ENCODE results near the gene CHORDC1.
"Not testable (repeated sequence)": the region's sequence is repeated elsewhere in the genome, so short reads cannot be mapped to it uniquely, and the experiment has no call there.

CHORDC1 gene

GRCh38 chr11:90216611-90217010, 6.2 kb downstream of the CHORDC1 start:
- DNase-seq (ENCODE audit: low spot score): no peak

GRCh38 chr11:90213322-90213721, 9.5 kb downstream of the CHORDC1 start:
- no peak for DNase-seq (ENCODE audit: low spot score)

DNA sequence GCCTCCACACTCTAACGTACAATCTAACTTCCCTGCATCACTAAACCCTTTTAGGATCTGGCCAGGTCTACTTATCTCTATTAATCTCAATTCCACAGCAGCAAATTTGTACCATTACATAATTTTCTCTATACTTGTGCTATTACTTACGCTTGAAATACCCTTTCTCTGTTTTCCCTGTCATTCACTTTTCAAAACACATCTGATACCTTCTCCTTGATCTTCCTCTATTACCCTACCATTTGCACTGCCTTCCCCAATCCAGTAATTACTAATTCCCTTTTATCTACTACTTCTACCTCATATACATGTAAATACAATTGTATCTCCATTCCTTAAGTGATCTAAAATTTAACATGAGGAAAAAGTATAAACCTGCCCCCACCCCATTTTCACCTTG, 14.0 kb downstream of the CHORDC1 start:
- DNase-seq (ENCODE audit: low spot score): no peak

GRCh38 chr11:90207992-90208391, 14.9 kb downstream of the CHORDC1 start:
- not testable (repeated sequence) for DNase-seq (ENCODE audit: low spot score)

DNA sequence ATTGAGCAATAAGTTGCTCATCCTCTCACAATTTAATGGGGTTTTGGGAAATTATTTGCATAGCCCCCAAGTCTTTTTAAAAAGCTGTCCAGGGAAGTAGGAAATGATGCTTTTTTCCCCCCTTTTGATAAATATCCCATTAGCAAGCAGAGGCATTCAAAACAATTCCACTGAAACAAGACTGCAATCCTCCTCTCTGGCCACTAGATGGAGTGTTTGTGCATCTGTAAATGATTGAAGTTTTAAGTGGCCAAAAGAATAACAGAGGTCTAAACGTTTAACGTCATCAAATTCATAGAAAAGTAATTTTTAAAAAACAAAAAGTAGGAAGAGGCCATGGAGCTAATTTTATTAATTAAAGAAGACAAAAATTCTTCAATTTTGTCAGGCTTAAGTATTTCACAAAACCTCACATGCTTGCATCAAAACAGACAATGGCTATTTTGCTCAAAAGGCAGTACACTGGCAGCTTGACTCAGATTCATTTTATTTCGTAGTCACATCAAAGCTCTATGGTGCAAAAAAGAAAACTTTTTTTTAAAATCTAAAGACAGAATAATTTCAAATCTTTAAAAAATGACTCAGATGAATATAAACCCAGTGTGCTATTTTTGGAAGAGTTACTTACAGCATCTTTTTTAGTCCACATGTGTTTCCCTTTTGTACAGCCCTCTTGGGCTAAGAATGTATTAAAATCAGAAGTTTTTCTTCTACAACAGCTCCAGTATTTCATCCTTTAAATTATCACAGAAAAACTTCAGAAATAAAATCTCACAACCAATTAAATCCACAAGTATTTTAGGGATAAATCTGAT, 17.8 kb downstream of the CHORDC1 start:
- DNase-seq (ENCODE audit: low spot score): peak; percentile 50

- no peak for DNase-seq (ENCODE audit: low spot score)
Measured at GRCh38 chr11:90204407-90204806, 18.4 kb downstream of the CHORDC1 start.

- DNase-seq (ENCODE audit: low spot score): no peak
Measured at GRCh38 chr11:90202342-90202741, 20.5 kb downstream of the CHORDC1 start.

DNA sequence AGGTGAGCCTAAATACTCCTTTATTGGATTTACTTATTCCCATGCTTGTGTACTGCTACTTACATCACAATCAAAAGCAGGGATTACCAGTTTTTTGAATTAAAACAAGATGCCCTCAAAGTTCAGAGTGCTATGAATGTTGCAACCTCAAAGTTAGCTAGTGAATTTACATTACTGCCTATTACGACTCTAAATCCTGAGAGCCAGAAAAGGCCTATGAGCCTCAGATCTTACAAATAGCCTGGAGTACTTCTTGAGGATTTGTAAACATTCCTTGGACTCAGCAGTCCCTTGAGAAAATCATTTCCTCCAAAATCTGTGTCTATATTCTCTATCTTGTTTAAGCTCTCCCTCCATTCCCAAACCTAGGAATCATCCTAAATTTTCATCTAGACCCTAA, 25.5 kb downstream of the CHORDC1 start:
- no peak for DNase-seq (ENCODE audit: low spot score)

DNA sequence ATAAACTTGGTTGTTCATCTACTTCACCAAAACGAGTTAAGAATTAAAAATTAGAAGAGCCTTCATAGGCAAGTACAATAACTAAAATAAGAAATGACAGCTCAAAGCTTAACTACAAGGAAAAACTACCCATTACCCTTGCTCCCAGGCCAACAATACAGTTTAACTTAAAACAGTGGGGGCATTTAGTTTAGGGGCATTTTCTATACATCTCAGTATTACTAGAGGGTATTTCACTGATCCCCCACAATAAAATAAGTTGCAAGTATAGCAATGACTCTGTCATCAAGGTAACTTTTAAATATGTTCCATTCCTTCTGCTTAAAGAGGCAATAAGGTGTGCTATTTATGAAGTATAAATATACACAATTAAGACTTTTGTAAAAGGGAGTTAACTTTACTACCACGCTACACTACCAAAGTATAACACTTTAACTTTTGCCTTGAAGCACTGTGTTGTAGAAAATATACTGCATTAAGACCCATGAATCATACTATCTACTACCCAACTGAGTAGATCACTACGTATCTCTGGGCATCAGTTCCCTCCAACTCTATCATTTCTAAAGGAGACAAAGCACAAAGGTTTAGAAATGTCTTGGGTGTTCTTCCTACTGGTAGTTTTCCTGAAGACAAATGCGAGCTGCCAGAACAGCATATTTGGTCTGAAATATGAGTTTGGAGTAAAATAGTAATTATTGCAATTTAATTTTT, 29.8 kb downstream of the CHORDC1 start:
- no peak for DNase-seq (ENCODE audit: low spot score)

GRCh38 chr11:90189011-90189410, 33.8 kb downstream of the CHORDC1 start:
- DNase-seq (ENCODE audit: low spot score): no peak

DNA sequence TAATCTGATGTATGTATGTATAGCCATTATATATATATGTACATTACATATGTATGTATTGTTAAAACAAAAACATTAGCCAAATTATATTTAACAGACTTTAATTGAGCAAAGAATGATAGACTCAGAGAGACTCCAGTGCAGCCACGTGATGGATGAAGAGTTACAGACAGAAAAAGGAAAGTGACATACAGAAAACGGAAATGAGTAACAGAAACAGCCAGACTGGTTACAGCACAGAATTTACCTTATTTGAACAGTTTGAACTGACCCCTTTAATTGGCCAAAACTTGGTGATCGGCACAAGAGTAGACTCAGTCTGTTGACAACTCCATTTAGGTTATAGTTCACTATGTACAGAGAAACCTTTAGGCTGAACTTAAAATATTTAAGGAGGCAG, 35.0 kb downstream of the CHORDC1 start:
- no peak for DNase-seq (ENCODE audit: low spot score)

DNA sequence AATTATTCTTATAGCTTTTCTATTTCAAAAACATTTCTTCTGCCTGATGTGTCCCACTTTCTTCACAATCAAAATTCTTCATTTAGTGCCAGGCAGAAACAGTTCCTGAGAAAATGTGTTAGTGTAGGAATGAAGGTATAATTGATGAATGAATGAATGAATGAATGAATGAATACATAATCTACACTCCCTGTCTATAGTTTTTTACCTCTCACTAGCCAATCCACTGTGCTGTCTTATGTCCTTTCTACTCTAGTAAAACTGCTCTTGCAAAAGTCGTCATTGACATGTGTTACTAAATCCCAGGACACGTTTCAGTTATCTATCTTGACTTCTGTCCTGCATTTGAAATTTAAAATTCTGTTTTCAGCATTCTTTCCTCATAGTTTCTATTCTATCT, 42.9 kb downstream of the CHORDC1 start:
- DNase-seq (ENCODE audit: low spot score): no peak

DNA sequence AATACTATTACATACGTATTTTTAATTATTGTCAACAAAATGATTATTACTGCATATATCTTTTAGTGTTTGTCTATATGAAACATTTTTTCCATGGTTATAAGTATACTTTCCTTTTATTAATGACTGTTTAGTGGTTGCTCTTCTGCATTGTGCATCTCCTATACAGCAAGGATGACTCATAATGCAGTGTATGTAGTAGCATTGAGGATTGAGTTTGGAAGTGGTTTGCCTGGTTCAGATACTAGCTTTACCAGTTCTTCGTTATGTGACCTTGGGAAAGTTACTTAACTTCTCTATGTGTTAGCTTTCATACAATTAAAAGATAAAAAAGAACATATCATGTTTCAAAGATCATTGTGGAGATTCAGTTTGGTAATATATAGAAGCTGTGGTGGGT, 44.1 kb downstream of the CHORDC1 start:
- peak; percentile 3 for DNase-seq (ENCODE audit: low spot score)

GRCh38 chr11:90176069-90176468, 46.8 kb downstream of the CHORDC1 start:
- no peak for DNase-seq (ENCODE audit: low spot score)

GRCh38 chr11:90171359-90171758, 51.5 kb downstream of the CHORDC1 start:
- peak; percentile 1 for DNase-seq (ENCODE audit: low spot score)

GRCh38 chr11:90168571-90168970, 54.3 kb downstream of the CHORDC1 start:
- no peak for DNase-seq (ENCODE audit: low spot score)

DNA sequence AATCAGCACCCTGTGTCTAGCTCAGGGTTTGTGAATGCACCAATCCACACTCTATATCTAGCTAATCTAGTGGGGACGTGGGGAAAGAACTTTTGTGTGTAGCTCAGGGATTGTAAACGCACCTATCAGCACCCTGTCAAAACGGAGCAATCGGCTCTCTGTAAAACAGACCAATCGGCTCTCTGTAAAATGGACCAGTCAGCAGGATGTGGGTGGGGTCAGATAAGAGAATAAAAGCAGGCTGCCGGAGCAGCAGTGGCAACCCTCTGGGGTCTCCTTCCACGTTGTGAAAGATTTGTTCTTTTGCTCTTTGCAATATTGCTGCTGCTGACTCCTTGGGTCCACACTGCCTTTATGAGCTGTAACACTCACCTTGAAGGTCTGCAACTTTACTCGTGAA, 55.1 kb downstream of the CHORDC1 start:
- DNase-seq (ENCODE audit: low spot score): not testable (repeated sequence)

DNA sequence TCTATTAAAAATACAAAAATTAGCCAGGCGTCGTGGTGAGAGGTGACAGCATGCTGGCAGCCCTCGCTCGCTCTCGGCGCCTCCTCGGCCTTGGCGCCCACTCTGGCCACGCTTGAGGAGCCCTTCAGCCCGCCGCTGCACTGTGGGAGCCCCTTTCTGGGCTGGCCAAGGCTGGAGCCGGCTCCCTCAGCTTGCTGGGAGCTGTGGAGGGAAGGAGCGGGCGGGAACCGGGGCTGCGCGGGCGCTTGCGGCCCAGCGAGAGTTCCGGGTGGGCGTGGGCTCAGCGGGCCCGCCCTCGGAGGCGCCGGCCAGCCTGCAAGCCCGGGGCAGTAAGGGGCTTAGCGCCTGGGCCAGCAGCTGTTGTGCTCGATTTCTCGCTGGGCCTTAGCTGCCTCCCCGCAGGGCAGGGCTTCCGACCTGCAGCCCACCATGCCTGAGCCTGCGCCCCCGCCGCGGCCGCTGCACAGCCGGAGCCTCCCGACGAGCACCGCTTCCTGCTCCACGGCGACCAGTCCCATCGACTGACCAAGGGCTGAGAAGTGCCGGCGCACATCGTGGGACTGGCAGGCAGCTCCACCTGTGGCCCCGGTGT, 55.8 kb downstream of the CHORDC1 start:
- not testable (repeated sequence) for DNase-seq (ENCODE audit: low spot score)

All from SW480 (cell line).